GM18858 (cell line): ENCODE data around the gene TRAPPC6A.

Experiments
- ATAC-seq: cut with Tn5 transposase; IDR thresholded peaks from one replicate; pipeline ENCODE4 v1.9.1; 2021; ENCODE audit not compliant: unreplicated experiment

Gene TRAPPC6A, protein sequence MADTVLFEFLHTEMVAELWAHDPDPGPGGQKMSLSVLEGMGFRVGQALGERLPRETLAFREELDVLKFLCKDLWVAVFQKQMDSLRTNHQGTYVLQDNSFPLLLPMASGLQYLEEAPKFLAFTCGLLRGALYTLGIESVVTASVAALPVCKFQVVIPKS

DNA sequence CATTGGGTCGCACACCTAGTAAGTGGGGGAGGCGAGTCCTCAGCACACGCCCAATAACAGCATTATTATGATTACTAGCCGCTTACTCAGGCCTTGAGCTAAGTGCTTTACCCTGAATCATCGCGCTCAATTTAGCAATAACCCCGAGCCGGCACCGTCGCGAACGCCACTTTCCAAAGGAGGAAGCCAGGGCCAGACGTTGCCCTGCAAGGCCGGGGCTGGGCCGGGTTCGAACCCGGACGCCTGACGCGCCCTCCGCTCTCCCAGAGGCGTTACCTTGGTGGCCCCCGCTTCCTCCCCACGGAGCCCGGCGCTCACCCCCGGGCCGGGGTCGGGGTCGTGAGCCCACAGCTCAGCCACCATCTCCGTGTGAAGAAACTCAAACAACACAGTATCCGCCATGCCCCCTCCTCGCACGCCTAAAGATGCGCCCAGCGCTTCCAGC, at the start of gene TRAPPC6A:
TRAPPC6A (minus strand) TSS at position 421 of the 445 bp plus-strand sequence; CDS start at position 402, 19 bp downstream.
- ATAC-seq: no peak

DNA sequence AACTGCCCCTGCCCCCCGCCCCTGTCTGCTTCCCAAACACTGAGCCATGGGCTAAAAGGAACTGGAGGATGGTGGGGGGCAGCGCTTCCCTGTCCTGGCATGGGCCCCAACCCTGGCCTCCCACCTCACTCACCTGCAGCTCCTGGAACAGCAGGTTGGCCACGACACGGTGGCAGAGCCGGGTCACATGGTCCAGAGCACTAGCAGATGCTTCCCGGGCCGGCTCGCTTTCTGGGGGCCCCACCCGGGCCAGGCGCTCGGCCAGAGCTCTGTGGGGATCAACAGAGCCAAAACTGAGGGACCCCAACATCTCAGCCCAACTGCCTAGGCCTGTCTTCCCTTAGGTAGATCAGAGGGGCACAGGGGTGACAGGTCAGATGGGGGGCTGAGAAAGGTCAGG, 46.6 kb upstream of the TRAPPC6A start:
- ATAC-seq: no peak

- ATAC-seq: no peak
These were observed 45.8 kb upstream of the TRAPPC6A start for GRCh38 chr19:45223879-45224278.

DNA sequence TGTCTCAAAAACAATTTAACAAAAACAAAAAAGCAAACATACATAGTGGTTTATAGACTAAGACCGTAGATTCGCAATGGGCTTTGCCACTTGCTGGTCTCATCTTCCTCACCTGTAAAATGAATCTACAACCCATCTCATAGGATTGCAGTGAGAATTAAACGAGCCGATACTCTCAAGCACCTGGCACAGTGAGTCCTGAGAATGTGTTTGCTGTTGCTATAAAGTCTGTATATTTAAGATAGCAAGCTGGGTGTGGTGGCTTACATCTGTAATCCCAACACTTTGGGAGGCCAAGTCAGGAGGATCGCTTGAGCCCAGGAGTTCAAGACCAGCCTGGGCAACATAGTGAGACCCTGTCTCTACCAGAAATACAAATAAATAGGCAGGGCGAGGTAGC, 44.7 kb upstream of the TRAPPC6A start:
- ATAC-seq: no peak

DNA sequence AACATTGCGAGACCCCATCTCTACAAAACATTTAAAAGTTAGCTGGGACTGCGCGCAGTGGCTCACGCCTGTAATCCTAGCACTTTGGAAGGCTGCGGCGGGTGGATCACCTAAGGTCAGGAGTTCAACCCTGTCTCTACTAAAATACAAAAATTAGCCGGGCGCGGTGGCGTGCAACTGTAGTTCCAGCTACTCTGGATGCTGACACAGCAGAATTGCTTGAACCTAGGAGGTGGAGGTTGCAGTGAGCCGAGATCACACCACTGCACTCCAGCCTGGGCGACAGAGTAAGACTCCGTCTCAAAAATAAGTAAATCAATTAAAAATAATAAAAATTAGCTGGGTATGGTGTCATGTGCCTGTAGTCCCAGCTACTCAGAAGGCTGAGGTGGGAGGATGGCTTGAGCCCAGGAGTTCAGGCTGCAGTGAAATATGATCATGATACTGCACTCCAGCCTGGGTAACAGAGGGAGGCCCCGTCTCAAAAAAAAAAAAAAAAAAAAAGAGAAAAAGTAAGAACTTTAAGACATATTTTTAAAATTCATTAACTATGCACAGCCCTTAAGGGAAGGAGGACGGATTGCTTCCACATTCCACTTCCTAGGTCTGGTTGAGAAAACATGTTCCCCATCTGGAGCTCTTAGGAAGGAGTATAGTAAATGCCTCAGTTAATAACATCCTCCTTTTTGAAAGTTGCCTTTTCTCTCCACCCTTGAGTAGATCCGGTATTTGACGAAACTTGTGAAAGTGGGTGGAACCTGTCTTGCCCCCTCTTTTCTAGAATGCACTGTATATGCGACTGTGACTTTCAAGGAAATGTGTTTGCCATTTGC, 41.1 kb upstream of the TRAPPC6A start:
- no peak for ATAC-seq

DNA sequence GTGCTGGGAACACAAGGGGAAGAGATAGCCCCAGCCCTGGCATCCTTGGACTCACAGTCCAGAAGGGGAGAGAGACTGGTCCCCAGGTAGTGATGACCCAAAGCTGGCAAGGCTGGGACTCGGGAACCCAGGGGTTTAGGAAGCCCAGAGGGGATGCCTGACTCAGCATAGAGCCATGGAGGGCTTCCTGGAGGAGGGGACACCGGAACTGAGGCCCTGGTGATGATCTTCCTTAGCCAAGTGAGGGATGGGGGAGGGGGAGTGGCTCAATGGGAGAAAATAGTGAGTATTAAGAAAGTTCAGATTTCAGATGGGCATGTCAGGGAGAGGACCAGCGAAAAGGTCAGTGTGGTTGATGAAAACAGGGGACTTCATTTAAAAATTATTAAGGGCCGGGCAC, 40.4 kb upstream of the TRAPPC6A start:
- no peak for ATAC-seq

- no peak for ATAC-seq
These were observed 39.9 kb upstream of the TRAPPC6A start for GRCh38 chr19:45217957-45218334.

- no peak for ATAC-seq
These were observed 39.3 kb upstream of the TRAPPC6A start for GRCh38 chr19:45217193-45217956.

GRCh38 chr19:45216667-45217066, 38.6 kb upstream of the TRAPPC6A start:
- ATAC-seq: no peak

GRCh38 chr19:45215391-45216191, 37.6 kb upstream of the TRAPPC6A start:
- no peak for ATAC-seq

DNA sequence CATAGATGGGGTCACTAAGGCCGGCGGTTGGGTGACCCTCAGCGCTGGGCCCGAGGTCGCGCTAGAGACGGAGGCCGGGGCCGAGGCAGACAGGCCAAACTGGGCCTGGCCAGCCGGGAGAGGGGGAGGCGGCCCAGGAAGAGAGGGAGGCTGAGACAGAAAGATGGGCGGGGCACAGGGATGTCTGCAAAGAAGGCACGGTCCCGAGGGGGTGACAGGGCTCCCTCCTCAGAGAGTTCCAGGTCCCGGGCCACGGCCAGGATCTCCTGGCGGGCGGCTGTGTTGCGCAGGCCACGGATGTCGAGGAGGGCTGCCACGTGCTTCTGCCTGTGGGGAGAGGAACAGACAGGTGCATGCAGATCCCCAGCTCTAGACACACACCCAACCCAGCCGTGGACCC, 35.0 kb upstream of the TRAPPC6A start:
- ATAC-seq: no peak

GRCh38 chr19:45211751-45212381, 33.8 kb upstream of the TRAPPC6A start:
- no peak for ATAC-seq

DNA sequence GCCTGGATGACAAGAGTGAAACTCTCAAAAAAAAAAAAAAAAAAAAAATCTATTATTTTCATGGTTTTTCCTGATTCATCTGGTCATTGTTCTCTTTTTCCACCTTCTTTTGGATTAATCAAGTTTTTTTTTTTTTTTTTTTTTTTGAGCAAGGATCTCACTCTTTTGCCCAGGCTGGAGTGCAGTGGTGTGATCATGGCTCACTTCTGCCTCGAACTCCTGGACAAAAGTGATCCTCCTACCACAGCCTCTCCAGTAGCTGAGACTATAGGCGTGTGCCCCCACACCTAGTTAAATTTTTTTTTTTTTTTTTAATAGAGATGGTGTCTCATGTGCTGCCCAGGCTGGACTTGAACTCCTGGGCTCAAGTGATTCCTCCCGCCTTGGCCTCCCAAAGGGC, 28.3 kb upstream of the TRAPPC6A start:
- ATAC-seq: no peak

DNA sequence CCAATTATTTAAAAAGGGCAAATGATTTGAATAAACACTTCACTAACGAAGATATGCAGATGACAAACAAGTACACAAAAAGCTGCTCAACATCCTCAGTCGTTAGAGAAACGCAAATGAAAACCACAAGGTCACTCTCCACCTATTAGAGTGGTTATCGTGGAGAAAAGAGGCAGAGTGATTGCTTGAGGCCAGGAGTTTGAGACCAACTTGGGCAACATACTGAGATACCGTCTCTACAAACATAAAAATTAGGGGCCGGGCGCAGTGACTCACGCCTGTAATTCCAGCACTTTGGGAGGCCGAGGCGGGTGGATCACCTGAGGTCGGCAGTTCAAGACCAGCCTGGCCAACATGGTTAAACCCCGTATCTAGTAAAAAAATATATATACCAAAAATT, 27.8 kb upstream of the TRAPPC6A start:
- no peak for ATAC-seq

DNA sequence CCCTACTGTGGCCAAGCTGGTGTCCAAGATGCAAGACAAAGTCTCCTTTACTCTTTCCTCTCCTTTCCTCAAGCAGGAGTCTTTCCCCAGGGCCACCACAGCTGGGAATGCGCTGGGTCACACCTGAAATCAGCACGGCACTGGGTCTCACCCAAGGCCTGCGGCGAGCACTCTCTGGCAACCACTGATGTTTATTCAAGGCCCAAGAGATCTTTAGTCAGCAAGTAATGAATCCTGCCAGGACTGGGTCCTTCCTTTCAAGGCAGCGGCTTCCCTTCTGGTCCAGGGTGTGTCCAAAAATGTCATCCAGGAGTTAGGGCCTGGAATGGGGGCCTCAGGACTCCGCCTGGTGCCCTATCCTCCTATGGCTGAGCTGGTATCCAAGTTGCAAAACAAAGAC, 24.6 kb upstream of the TRAPPC6A start:
- no peak for ATAC-seq

- no peak for ATAC-seq
These were observed 22.5 kb upstream of the TRAPPC6A start for GRCh38 chr19:45200568-45200967.

DNA sequence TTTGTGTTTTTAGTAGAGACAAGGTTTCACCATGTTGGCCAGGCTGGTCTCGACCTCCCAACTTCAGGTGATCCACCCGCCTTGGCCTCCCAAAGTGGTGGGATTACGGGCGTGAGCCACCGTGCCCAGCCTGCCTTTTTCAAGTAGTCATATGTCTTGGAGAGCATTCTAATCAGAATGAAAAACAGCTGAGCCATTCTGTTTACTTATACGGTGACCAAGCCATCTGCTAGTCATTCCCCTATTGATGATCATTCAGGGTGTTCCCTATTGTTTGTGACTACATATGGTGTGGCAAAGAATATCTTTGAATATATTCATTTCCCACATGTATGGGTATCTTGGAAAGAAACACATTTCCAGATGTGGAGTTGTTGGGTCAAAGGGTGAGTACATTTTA, 17.7 kb upstream of the TRAPPC6A start:
- ATAC-seq: no peak

- no peak for ATAC-seq
These were observed 13.3 kb upstream of the TRAPPC6A start for GRCh38 chr19:45191375-45191774.

DNA sequence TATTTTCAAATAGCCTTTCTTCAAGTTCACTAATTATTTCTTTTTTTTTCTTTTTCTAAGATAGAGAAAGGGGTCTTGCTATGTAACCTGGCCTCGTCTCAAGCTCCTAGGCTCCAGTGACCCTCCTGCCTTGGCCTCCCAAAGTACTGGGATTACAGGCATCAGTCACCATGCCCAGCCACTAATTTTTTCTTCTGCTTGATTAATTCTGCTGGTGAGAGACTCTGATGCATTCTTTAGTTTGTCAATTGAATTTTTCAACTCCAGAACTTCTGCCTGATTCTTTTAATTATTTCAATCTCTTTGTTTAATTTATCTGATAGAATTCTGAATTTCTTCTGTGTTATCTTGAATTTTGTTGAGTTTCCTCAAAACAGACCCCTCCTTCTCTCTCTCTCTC, 11.9 kb upstream of the TRAPPC6A start:
- ATAC-seq: no peak

DNA sequence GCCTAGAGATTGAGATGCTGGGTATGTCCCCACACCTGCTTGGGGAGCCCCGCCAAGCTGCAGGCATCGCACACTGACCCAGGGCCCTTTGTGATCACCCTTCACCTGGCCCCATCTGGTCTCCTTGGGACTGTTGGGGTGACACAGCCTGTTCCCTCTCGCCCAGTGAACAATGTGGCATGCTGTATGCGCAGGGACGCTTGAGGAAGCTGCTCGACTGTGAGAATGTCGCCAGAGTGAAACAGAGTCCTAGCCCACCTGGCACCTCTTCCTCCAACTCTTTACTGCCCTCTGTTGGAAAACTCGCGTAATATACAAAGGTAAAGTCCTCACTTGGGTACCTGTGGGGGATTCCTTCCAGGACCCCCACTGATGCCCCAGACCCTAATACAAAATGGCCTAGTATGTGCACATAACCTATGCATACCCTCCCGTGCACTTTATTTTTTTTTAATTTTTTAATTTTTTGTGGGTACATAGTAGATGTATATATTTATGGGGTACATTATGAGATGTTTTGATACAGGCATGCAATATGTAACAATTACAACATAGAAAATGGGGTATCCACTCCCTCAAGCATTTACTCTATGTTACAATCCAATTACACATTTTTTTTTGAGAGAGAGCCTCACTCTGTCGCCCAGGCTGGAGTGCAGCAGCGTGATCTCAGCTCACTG, 9.5 kb upstream of the TRAPPC6A start:
- ATAC-seq: no peak
